Activated CD4-positive, alpha-beta T cell treated with anti-CD3 and anti-CD28 coated beads for 36 hours (primary cell): ENCODE measurements around the gene UGT1A9. TPM values are rescaled to one million over a fixed set of nuclear protein-coding genes. Genes with fewer than 3 reads are reported as not detected.
"Not testable (repeated sequence)": the region's sequence is repeated elsewhere in the genome, so short reads cannot be mapped to it uniquely, and the experiment has no call there.

Experiments used
- ATAC-seq: fragments of 200-7000 bp; cut with Tn5 transposase; one replicate; pipeline ENCODE4 v1.10.0; 2021; ENCODE audit warnings: mild to moderate bottlenecking, moderate library complexity
- CTCF ChIA-PET: fragments of 350-600 bp; sonication (Branson Sonifier 250); formaldehyde crosslinking; loops from one replicate; lab custom pipeline; 2021; ENCODE audit warnings: antibody characterized with exemption; lab: Charles Lee
- POLR2A ChIA-PET: fragments of 350-600 bp; sonication (Branson Sonifier 250); formaldehyde crosslinking; loops from one replicate; lab custom pipeline; 2021; ENCODE audit warnings: antibody characterized with exemption, inconsistent platforms; lab: Charles Lee
- DNase-seq: peaks from one replicate; pipeline ENCODE4 v3.0.0-alpha.2; 2020
- H3K27ac Mint-ChIP-seq: one replicate; pipeline ENCODE4 v1.8.0; 2021; ENCODE audit warnings: mixed read lengths
- H3K27me3 Mint-ChIP-seq: one replicate; pipeline ENCODE4 v1.8.0; 2021; ENCODE audit warnings: mixed read lengths
- H3K36me3 Mint-ChIP-seq: one replicate; pipeline ENCODE4 v1.8.0; 2021; ENCODE audit warnings: low read depth, mixed read lengths
- H3K4me1 Mint-ChIP-seq: one replicate; pipeline ENCODE4 v1.8.0; 2021; ENCODE audit warnings: mixed read lengths
- H3K4me3 Mint-ChIP-seq: one replicate; pipeline ENCODE4 v1.8.0; 2021; ENCODE audit warnings: mild to moderate bottlenecking, moderate library complexity, mixed read lengths
- H3K9me3 Mint-ChIP-seq: one replicate; pipeline ENCODE4 v1.8.0; 2021; ENCODE audit warnings: low read depth, mixed read lengths
- intact Hi-C, 2 experiments: fragments of 100-400 bp; cut with DNase I in 1 of 2; cut with micrococcal nuclease in 1 of 2; formaldehyde crosslinking; loops; one replicate each; pipeline versions ENCODE4 v1.14.2 to v1.15.1; 2022 to 2024; cut with DNase I, micrococcal nuclease
- total RNA-seq, 2 experiments: library from RNA; stranded (reverse); gene quantifications; one replicate each; pipeline ENCODE4 v1.2.3, GENCODE V29; 2021

UGT1A9 gene
- total RNA-seq, 2 experiments from 2014 or later: not detected

DNA sequence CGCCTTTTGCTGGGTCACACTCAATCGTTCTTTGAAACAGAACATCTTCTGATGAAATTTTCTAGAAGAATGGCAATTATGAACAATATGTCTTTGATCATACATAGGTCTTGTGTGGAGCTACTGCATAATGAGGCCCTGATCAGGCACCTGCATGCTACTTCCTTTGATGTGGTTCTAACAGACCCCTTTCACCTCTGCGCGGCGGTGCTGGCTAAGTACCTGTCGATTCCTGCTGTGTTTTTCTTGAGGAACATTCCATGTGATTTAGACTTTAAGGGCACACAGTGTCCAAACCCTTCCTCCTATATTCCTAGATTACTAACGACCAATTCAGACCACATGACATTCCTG is 41.5 kb downstream of the UGT1A9 start:
- Mint-ChIP-seq H3K4me3 (no peak overlapping the region), H3K27ac (no peak overlapping the region), H3K27me3 (peaks cover 22% of the 10 kb centered on the region), H3K9me3 (no peaks in the 10 kb centered on the region), H3K4me1 (no peaks in the 10 kb centered on the region), H3K36me3 (no peaks in the 10 kb centered on the region)
- no peak for ATAC-seq
- CTCF ChIA-PET: interaction anchor here (0.6 kb wide), 1 partner anchor 61 kb away, joined by 3 read pairs; no protein-coding TSS in a partner anchor
- DNase-seq: no peak
- POLR2A ChIA-PET: no interaction called here
- intact Hi-C loops: loop anchor here (5.0 to 10.0 kb wide), 2 partner anchors 311 to 408 kb away; partner anchors contain the start of gene SAG (in 1 of the 2)

DNA sequence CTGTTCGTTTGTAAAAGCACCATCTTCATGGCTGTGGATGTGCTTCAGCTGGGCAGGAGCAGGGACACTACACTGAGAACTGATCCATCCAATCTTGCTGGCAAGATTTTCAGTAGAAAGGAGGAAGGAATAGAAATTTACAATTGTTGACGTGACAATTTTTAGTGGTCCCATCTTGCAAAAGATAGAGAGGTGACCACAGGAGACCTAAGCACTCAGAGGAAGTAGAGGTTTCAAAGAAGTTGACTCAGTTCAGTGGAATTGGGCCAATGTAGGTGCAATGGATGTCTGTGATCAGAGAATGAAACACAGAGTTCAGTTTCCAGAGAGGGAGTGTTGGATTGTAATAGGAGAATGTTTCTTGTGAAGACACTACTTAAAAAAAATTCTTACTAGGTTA is 42.4 kb downstream of the UGT1A9 start:
- ATAC-seq (no peak), DNase-seq (no peak)
- Mint-ChIP-seq H3K36me3 (no peaks in the 10 kb centered on the region), H3K27ac (no peak overlapping the region), H3K9me3 (no peaks in the 10 kb centered on the region), H3K4me1 (no peaks in the 10 kb centered on the region), H3K4me3 (no peak overlapping the region), H3K27me3 (peaks cover 23% of the 10 kb centered on the region)
- intact Hi-C loops: loop anchor here (5.0 to 10.0 kb wide), 2 partner anchors 312 to 409 kb away; partner anchors contain the start of gene SAG (in 1 of the 2)
- ChIA-PET CTCF (no interaction called here), POLR2A (no interaction called here)

DNA sequence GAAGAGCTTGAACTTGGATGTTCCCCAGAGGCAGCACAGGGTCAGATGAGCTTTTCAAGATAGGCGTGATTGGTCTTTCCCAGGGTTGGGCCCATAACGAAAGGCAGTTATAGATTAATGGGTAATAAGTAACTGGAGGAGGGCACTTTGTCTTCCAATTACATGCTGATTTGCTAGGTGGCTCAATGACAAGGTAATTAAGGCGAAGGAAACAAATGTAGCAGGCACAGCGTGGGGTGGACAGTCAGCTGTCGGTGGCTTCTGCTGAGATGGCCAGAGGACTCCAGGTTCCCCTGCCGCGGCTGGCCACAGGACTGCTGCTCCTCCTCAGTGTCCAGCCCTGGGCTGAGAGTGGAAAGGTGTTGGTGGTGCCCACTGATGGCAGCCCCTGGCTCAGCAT is 46.9 kb downstream of the UGT1A9 start, which contains the start of gene UGT1A4:
UGT1A4 (plus strand) TSS at position 185 of the 400 bp plus-strand sequence; CDS start at position 270, 85 bp downstream.
- Mint-ChIP-seq H3K4me1 (no peaks in the 10 kb centered on the region), H3K27me3 (peaks cover 17% of the 10 kb centered on the region), H3K36me3 (no peaks in the 10 kb centered on the region), H3K27ac (no peak within 1 kb of the TSS), H3K4me3 (no peak within 1 kb of the TSS), H3K9me3 (no peaks in the 10 kb centered on the region)
- intact Hi-C loops: loop anchor here in 1 of 2 experiments (10.0 kb wide), 1 partner anchor 414 kb away; the partner anchor contains the start of gene SAG
- ATAC-seq (no peak), DNase-seq (no peak)
- POLR2A ChIA-PET: no interaction called here
- CTCF ChIA-PET: no interaction called here

DNA sequence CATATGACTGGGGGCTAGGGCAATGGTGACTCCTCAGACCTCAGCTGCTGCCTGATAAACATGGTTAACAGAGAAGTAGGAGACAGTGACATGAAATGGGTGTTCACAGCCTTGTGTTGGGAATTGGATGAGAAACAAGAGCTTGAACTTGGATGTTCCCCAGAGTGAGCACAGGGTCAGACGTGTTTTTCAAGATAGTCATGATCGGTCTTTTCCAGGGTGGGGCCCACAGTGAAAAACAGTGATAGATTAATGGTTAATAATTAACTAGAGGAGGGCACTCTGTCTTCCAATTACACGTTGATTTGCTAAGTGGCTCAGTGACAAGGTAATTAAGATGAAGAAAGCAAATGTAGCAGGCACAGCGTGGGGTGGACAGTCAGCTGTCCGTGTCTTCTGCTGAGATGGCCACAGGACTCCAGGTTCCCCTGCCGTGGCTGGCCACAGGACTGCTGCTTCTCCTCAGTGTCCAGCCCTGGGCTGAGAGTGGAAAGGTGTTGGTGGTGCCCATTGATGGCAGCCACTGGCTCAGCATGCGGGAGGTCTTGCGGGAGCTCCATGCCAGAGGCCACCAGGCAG is 57.1 kb downstream of the UGT1A9 start, which contains the start of gene UGT1A3:
UGT1A3 (plus strand) TSS at position 320 of the 579 bp plus-strand sequence; CDS start at position 405, 85 bp downstream.
- CTCF ChIA-PET: interaction anchor here (0.7 kb wide), 1 partner anchor 836 kb away, joined by 3 read pairs; no protein-coding TSS in a partner anchor
- intact Hi-C loops: no loop called here
- no peak for DNase-seq
- H3K9me3 Mint-ChIP-seq: no peaks in the 10 kb centered on the region
- ATAC-seq: no peak
- no peaks in the 10 kb centered on the region for H3K36me3 Mint-ChIP-seq
- no peak within 1 kb of the TSS for H3K4me3 Mint-ChIP-seq
- POLR2A ChIA-PET: no interaction called here
- no peaks in the 10 kb centered on the region for H3K4me1 Mint-ChIP-seq
- no peak within 1 kb of the TSS for H3K27ac Mint-ChIP-seq
- H3K27me3 Mint-ChIP-seq: peaks cover 9% of the 10 kb centered on the region

DNA sequence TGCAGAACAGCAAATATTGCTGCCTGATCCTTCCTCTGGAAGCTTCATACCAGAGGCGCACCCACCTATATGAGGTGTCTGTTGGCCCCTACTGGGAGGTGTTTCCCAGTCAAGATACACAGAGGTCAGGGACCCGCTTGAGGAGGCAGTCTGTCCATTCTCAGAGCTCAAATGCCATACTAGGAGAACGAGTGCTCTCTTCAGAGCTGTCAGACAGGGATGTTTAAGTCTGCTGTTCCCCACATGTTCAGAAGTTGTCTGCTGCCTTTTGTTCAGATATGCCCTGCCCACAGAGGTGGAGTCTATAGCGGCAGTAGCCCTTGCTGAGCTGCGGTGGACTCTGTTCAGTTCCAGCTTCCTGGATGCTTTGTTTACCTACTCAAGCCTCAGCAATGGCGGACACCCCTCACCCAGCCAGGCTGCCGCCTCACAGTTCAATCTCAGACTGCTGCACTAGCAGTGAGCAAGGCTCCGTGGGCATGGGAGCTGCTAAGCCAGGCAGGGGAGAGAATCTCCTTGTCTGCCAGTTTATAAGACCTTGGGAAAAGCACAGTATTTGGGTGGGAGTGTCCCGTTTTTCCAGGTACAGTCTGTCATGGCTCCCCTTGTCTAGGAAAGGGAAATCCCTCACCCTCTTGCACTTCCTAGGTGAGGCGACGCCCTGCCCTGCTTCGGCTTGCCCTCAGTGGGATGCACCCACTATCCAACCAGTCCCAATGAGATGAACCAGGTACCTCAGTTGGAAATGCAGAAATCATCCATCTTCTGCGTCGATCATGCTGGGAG is 65.4 kb downstream of the UGT1A9 start:
- ChIA-PET POLR2A (interaction anchor here (0.6 kb wide), 1 partner anchor 803 kb away, joined by 4 read pairs; no protein-coding TSS in a partner anchor), CTCF (interaction anchor here (1.5 kb wide), 1 partner anchor 20 kb away, joined by 3 read pairs; no protein-coding TSS in a partner anchor)
- DNase-seq, H3K4me3 Mint-ChIP-seq, ATAC-seq, H3K27ac Mint-ChIP-seq, H3K4me1 Mint-ChIP-seq, H3K36me3 Mint-ChIP-seq, intact Hi-C loops, H3K9me3 Mint-ChIP-seq: not testable (repeated sequence)
- peaks cover 24% of the 10 kb centered on the region for H3K27me3 Mint-ChIP-seq

DNA sequence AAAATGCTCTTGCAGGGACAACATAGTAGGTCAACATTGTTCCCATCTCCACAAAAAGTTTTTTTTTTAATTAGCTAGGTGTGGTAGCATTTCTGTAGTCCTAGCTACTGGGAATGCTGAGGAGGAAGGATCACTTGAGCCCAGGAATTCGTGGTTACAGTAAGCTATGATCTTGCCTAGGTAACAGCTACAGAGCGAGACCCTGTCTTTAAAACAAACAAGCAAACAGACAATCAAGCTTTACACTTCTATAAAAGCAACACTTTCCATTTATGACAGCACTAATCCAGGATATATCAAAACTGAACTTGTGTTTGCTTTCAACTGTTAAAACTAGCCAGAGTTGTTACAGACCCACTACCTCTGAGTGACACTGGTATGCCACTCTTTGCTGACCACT is 69.2 kb downstream of the UGT1A9 start:
- peaks cover 19% of the 10 kb centered on the region for H3K27me3 Mint-ChIP-seq
- CTCF ChIA-PET: interaction anchor here (0.6 kb wide), 1 partner anchor 172 kb away, joined by 4 read pairs; no protein-coding TSS in a partner anchor
- no peaks in the 10 kb centered on the region for H3K9me3 Mint-ChIP-seq
- no peak overlapping the region for H3K27ac Mint-ChIP-seq
- intact Hi-C loops: no loop called here
- ATAC-seq (no peak), DNase-seq (no peak)
- H3K36me3 Mint-ChIP-seq: no peaks in the 10 kb centered on the region
- H3K4me1 Mint-ChIP-seq: no peaks in the 10 kb centered on the region
- POLR2A ChIA-PET: no interaction called here
- no peak overlapping the region for H3K4me3 Mint-ChIP-seq

DNA sequence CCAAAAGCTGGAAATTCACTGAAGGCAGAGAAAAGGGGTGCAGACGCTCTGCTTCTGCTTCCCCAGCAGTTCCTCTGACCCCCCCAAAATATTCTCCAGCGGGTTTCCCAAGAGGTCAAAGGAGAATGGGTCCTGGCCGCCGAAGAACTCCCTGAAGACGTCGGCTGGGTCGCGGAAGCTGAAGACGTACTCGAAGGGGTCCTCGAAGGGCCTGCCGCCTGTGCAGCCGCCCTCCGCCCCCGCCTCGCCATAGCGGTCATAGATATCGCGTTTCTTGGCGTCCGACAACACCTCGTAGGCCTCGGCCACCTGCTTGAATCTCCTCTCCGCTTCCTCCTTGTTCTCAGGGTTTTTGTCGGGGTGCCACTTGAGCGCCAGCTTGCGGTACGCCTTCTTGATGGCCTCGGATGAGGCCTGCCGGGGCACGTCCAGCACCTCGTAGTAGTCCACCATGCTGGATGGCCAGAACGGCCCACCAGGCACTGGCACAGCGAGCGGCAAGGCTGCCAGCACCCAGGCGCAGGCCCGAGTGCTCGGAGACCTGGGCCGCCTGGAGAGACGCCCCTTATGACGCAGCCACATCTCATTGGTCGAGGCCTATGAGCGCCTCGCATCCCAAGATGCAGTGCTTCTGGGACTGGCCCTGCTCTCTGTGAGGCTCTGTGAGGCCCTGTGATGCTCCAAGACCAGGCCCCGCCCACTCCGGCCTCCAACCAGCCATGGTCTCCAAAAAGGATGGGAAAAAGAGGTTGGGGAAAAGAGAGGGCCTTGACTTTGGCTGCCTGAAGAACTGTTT is 72.0 kb downstream of the UGT1A9 start:
- H3K36me3 Mint-ChIP-seq: no peaks in the 10 kb centered on the region
- no peak for DNase-seq
- CTCF ChIA-PET: no interaction called here
- H3K9me3 Mint-ChIP-seq: no peaks in the 10 kb centered on the region
- intact Hi-C loops: no loop called here
- H3K4me3 Mint-ChIP-seq: no peak overlapping the region
- POLR2A ChIA-PET: no interaction called here
- H3K4me1 Mint-ChIP-seq: no peaks in the 10 kb centered on the region
- no peak overlapping the region for H3K27ac Mint-ChIP-seq
- H3K27me3 Mint-ChIP-seq: peaks cover 19% of the 10 kb centered on the region
- no peak for ATAC-seq

DNA sequence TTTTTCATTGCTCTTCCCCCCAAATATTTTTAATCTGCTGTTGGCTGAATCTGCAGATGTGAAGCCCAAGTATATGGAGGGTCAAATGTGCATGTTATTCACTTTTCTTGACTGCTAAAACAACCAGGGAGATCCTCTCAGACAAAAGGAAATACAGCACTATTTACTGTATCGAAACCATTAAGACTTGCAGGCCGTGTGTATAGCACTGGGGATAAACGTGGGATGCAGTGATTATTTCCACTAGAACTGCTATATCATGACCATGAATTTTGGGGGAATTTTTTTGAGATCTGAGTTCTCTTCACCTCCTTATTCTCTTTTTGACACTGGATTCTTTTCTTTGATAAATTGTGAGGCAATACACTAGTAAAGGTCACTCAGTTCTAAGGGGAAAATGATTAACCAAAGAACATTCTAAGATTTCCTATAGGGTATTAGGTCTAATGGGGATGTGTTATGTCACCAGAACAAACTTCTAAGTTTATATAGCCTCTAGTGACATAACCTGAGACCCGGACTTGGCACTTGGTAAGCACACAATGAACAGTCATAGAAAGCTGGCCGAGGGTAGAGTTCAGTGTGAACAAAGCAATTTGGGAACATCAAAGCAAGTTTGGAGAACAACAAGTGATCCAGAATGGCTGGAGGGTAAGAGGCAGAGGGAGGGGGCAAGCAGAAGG is 73.5 kb downstream of the UGT1A9 start:
- CTCF ChIA-PET: no interaction called here
- intact Hi-C loops: no loop called here
- no peak overlapping the region for H3K4me3 Mint-ChIP-seq
- peaks cover 6% of the 10 kb centered on the region for H3K9me3 Mint-ChIP-seq
- H3K27ac Mint-ChIP-seq: no peak overlapping the region
- H3K27me3 Mint-ChIP-seq: peaks cover 24% of the 10 kb centered on the region
- POLR2A ChIA-PET: no interaction called here
- H3K36me3 Mint-ChIP-seq: no peaks in the 10 kb centered on the region
- DNase-seq (no peak), ATAC-seq (no peak)
- H3K4me1 Mint-ChIP-seq: no peaks in the 10 kb centered on the region

DNA sequence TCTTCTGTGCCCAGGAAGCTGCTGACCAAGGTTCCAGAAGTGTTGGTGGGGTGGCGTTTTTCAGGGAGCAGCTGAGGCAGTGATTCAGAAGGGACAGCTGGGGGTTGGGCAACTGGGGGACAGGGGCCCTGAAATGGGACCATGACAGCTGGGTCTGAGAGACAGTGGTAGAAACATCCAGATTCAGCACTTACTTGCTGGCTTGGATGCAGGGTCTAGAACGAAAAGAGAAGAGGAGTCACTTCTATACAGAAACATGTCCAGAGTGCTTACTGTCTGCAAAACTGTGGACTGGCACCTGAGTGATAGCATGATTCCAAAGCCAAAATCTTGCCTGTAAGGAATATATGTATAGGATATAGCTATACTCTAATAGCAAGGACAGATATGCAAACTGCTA is 74.1 kb downstream of the UGT1A9 start:
- intact Hi-C loops, ATAC-seq, POLR2A ChIA-PET, H3K4me3 Mint-ChIP-seq, H3K9me3 Mint-ChIP-seq, H3K27ac Mint-ChIP-seq, H3K36me3 Mint-ChIP-seq, CTCF ChIA-PET, H3K4me1 Mint-ChIP-seq, DNase-seq: not testable (repeated sequence)
- H3K27me3 Mint-ChIP-seq: peaks cover 23% of the 10 kb centered on the region

DNA sequence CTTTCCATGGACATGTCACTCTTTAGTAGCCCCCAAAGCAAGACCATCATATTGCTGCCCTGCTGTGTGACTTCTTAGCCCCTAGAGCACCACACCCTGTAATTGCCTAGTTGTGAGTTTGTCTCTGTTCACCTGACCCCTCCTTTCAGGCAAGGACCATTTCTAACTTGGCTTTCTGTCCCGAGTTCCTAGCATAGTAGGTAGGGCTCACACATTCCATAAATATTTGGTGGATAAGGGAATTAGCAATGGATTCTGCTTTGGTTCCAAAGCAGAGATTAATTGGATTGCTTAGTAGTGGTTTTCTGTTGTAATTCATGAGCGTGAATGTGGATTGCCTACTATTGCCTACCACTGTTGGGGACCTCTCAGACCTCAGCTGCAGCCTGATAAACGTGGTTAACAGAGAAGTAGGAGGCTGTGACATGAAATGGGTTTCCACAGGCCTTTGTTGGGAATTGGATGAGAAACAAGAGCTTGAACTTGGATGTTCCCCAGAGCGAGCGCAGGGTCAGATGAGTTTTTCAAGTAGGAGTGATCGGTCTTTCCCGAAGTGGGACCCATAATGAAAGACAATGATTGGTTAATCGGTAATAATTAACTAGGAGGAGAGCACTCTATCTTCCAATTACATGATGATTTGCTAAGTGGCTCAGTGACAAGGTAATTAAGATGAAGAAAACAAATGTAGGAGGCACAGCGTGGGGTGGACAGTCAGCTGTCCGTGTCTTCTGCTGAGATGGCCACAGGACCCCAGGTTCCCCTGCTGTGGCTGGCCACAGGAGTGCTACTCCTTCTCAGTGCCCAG is 75.0 kb downstream of the UGT1A9 start:
- ATAC-seq (no peak), DNase-seq (no peak)
- intact Hi-C loops: no loop called here
- no peaks in the 10 kb centered on the region for H3K36me3 Mint-ChIP-seq
- ChIA-PET POLR2A (no interaction called here), CTCF (no interaction called here)
- peaks cover 8% of the 10 kb centered on the region for H3K9me3 Mint-ChIP-seq
- H3K4me3 Mint-ChIP-seq: no peak overlapping the region
- peaks cover 22% of the 10 kb centered on the region for H3K27me3 Mint-ChIP-seq
- no peaks in the 10 kb centered on the region for H3K4me1 Mint-ChIP-seq
- no peak overlapping the region for H3K27ac Mint-ChIP-seq
